HS-27A (cell line): ENCODE data around the gene PLPP7.

Source experiments
- DNase-seq: peaks from one replicate; pipeline ENCODE4 v3.0.0-alpha.2; 2012; ENCODE audit warnings: low read depth, missing footprints

Gene PLPP7

DNA sequence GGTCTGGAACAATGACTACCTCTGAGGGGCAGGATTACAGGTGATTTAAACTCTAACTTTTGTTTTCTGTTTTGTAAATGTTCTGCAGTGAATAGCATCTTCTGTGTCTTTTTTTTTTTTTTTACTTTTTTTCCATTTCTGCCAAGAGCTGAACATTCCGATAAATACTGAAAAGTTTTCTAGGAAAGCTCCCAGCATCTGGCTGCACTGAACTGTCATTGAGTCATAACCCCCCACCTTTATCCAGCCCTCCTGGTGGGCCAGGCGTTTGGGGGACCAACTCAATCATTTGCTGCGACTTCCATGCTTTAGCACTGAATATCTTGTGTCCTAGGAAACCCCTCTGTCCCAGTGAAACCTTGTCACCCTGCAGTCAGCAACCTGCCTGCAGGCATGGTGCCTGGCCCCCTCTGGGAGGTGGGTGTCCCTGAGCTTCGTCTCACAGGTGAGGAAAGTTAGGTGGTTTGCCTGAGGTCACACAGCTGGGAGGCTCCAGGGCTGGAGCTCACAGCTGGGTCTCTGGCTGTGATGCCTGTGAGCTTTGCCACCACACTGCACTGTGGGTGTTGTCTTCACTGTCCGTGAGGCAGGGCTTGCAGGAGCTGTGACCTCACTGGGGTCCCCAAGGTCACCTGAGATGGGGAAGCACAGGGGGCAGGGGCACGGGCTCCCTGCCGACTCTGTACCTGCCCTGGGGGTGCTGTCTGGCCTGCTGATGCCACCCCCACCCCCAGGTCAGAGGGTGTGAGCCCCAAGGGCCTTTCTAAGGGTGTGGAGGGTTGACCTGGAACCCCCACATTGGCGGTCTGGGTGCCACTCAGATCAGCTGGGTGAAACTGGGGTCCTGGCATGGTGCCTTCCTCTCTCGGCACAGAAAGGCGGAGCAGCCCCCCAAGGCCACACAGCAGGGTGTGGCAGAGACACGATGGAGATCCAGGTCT lies 14.1 kb downstream of the PLPP7 start:
- no peak for DNase-seq

DNA sequence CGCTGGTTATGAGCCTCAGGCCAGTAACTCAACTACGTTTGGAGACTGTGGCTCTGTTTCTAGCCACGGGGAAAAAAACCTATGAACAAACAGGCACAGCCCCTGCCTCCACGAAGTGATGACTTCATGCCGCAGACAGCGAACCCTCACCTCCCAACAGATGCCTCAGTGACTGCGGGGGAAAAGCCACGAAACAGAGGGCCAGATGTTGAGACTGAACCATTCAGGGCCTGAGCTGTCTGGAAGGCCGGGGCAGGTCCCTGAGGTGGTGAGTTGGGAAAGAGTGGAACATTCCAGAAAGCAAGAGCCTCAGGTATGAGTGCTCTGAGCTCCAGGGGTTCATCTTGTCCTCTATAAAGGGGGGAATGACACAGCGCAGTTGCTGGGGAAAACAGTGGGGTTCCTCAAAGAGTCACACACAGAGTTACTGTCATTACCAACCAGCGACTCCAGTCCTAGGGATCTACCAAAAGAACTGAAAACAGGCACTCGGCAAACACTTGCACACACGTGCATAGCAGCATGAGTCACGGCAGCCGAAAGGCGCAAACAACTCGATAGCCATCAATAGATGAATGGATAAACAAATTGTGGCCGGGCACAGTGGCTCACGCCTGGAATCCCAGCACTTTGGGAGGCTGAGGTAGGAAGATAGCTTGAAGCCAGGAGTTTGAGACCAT lies 15.3 kb downstream of the PLPP7 start:
- no peak for DNase-seq

DNA sequence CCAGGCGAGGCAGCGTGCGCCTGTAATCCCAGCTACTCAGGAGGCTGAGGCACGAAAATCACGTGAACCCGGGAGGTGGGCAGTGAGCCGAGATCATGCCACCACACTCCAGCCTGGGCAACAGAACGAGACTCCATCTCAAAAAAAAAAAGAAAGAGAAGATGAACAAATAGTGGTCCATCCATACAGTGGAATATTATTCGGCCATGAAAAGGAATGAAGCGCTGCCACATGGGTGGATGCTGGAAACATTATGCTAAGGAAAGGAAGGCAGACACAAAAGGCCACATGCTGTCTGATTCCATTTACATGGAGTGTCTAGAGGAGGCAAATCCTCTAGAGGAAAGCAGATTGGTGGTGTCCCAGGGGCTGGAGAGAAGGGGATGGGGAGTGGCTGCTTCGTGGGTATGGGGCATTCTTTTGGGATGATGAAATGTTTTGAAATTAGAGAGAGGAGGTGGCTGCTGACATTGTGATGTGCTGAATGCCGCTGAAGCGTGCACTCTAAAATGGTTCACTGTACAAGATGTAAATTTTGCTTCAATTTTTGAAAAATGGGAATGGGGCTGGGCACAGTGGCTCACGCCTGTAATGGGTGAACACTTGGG lies 17.0 kb downstream of the PLPP7 start:
- DNase-seq = no peak

DNA sequence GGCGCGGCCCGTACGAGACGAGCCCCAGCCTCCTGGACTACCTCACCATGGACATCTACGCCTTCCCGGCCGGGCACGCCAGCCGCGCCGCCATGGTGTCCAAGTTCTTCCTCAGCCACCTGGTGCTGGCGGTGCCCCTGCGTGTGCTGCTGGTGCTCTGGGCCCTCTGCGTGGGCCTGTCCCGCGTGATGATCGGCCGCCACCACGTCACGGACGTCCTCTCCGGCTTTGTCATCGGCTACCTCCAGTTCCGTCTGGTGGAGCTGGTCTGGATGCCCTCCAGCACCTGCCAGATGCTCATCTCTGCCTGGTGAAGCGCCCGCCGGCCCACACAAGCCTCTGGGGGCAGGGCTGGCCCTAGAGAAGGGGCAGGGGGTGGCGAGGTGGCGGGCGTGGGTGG lies 18.5 kb downstream of the PLPP7 start:
- no peak for DNase-seq

DNA sequence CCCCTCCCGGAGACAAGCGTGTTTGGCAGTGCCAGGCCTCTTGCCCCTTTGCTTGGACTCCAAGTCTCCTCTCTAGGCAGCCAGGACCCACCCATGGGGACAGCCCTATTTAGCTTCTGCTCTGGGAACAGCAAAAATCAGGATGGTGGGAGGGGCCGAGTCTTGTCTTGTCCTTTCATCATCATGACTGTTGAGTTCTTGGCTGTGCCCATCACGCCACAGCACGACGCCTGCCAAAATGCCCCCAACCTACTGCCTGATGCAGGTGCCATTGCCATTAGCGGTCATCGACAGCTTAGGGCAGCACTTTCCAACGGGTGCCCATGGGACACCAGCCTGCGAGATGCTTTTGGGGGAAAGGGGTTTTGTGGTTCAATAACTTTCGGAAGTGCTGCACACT lies 18.9 kb downstream of the PLPP7 start:
- DNase-seq = no peak

DNA sequence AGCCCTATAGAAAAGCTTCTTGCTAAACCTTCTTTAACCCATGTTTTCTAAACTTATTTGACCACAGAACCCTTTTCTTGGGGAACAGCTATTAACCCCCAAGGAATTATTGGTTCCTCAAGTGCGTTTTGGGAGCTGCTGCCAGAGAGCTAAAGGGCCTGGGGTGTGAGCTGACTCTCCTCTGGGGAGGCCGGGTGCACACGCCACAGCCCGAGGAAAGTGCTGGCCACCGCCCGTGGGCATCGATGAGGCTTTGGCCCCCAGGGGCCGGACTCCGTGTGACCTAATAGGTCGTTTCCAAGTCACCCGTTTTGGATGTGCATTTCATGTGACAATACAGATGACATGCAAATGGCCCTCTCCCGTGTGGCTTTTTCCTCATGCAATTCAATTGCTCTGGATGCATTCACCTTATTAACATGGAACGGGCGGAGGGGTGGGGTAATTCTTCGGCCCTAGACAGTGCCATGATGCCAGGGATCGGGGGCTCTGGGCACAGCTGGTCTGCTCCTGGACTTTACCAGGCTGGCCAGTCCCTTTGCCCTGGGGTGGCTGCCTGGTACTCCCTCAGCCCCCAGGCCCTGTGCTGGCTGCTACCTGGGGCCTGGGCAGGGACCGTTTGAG lies 19.5 kb downstream of the PLPP7 start:
- DNase-seq = no peak

DNA sequence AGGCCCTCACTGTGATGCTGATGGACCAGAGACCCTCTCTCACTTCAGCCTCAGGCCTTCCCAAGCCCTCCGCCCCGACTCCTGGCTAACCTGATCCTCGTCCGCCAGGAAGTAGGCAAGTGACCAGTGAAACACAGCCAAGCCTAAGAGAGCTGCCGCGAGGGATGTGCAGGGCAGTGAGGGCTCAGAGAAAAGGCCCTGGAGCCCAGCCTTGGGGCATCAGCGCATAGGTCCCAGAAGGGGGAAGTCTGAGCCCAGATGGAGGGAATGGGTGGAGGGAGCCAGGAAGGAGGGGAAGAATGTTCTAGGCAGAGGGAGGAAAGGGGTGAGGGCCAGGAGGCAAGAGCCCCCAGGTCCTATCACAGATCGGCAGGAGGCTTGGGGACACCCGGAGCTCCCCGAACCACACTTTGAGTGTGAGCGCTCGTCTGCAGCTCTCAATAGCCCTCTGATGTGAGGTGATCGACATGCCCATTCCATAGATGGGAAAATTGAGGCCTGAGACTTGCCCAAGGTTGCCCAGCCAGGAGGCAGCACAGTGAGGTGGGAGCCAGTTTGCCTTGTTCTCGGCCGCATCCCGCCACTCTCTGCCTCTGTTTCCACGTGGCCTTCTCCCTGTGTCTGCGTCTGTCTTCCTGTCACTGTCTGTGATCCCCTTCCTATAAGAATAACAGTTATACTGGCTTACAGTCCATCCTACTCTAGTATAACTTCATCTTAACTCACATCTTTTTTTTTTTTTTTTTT lies 20.2 kb downstream of the PLPP7 start:
- DNase-seq = no peak

DNA sequence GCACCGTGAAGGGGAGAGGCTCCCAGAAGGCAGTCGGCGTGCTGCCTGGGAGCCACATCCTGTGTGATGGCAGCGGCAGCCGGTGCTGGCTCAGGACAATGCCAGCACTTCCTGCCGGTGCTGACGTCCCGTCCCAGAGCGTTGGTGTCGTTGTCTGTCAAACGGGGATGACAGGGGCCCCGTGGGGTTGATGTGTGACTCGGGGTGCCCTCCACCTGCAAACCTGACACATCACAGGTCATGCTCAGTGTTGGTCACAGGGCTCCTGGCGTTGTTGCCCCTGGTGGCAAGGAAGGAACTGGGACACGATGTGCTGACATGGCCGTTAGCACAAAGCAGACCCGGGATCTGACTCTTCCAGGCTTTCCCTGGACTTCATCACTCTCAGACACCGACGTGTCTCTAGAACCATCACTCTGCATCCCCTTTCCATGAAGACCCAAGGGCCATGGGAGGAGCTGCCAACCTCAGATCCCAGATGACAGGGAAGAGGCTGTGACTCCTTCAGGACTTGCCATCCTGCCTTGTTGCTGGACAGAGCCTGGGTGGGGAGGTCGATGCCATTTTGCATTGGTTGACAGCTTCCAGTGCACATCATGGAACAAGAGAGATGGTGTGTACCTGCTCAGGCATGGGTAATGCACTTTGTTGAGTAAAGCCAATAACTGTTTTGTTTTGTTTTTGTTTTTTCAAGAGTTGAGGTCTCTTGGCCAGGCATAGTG lies 21.5 kb downstream of the PLPP7 start:
- no peak for DNase-seq

DNA sequence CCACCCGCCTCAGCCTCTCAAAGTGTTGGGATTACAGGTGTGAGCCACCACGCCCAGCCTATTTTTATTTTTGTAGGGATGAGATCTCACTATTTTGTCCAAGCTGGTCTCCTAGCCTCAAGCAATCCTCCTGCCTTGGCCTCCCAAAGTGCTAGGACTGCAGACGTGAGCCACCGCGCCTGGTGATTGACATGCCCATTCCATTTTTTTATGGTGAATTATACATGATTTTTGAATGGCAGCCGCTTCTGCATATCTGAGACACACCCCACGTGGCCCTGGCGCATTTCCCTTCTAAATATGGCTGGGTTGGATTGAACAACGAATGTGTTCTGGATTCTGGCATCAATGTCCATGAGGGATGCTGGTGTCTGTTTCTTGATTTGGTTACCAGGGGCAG lies 22.7 kb downstream of the PLPP7 start:
- DNase-seq = no peak

DNA sequence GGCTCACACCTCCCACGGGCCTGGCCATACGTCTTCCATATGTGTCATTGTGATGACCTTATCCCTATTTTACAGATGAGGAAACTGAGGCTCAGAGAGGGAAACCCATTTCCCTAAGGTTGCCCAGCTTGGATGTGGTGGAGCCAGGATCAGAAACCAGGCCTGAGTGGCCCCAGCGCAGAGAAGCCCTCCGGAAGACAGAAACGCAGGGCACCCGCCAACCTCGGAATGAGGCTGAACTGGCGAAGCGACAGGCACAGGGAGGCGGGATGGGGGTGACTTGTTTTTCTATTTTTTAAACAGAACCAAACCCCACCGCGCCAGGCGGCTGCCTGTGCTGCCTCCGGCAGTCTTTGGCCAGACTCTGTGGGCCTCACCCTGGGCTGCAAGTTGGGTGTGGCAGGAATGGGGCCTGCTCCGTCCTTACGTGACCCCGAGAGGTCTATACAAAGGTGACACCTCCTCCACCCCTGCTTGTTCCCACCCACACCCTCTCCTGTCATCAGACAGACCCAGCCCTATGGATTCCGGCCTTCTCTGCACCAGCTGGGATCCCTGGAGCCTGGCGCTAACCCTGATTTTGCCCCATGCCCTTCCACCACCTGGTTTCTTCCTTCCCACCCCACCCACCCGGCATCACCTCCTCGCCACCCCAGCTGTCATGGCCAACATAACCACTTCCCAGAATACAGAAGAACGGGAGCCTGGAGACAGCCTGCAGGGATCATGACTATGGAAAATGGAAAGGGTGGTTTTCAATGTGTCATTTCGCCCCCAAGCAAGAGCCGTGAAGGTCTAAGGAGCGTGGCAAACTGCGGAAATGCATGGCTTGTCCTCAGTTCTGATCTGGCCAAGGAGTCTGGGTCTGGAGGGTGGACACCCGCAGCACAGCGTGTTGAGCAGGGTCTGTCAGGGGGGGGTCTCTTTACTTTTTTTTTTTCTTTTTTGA lies 23.6 kb downstream of the PLPP7 start:
- DNase-seq = no peak

DNA sequence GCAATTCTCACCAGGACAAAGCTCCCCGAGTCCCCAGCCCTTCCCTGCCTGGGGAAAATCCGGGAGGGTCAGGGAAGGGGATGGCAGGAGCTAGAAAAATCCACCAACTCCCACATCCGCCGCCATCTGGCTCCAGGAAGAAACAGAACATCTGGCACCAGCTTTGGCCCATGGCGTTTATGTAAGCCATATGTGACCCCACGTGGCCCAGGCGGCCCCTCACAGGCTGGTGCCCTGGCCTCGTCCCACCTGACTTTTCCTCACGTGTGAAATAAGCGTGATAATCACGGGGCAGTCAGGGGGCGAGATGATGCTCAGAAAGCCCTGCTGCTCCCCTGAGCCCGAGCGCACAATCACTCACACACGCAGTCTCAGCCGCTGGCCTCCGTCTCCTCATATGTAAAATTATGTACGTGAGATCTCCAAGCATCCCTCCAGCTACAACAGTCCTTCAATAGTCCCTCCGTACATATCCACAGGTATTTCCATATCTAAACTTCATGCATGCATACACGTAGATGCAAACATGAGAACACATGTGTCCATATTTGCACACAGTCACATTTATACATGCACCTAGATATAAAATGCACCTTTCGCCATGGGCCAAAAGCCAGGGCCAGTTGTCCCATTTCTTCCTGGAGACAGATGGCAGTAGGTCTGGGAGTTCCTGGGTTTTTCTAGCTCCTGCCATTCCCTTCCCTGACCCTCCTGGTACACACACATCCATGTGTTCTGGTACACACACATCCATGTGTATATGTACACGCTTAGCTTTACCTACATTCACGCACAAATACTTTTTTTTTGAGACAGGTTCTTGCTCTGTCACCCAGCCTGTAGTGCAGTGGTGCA lies 28.9 kb downstream of the PLPP7 start:
- no peak for DNase-seq

DNA sequence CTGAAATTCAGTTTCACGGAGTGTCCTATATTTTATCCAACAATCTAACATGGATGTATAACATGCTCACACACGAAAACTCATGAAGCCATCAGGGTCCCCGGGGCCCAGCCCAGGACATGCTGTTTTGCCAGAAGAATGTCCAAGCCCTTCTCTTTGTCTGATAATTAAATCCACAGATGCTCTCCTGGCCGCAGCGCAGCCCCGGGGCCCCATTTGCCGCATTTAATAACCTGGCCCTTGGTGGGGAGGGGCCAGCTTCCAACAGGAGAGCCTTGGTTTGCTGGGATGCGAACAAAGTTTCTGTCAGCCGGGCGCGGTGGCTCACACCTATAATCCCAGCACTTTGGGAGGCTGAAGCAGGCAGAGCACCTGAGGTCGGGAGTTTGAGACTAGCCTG lies 30.0 kb downstream of the PLPP7 start:
- no peak for DNase-seq

DNA sequence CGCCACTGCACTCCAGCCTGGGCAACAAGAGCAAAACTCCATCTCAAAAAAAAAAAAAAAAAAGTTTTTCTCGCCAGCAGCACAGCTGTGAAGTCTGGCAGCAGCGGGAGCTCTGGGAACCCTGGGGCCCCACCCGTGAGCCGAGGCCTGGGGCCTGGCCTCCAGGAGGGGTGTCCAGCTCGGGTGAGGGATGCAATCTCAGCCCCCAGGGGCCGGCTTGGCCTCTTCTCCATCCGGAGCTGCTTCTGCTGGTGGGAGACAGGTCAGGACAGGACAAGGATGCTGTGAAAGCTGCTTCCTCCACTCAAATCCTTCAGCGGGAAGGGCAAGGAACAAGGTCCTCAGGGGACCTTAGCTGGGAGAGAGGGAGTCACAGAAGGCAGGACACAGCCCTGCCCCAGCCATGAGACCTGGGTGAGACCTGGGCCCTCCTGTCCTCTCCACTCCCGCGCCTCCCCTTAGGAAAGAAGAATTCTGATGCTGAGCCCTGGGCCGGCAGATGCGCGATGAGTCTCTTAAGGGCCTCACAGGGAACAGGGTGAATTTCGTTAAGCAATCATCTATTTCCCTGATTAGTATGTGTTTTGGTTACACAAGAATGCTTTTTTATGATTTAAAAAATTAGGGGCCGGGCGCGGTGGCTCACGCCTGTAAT lies 30.6 kb downstream of the PLPP7 start:
- no peak for DNase-seq

DNA sequence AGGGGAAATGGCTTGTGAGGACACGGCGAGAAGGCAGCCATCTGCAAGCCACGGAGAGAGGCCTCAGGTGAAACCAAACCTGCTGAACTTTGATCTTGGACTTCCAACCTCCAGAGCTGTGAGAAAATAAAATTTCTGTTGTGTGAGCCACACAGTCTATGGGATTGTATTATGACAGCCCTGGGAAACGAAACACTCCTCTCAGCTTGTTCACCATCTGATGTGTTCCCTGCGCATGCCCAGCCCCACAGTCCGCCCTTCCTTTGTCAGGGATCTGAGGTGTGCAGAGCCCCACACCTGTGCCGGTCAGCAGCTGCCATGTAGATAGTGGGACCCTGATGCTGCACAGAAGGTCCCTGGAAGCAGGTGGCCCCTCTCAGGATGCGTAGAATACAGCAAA lies 34.1 kb downstream of the PLPP7 start:
- no peak for DNase-seq

DNA sequence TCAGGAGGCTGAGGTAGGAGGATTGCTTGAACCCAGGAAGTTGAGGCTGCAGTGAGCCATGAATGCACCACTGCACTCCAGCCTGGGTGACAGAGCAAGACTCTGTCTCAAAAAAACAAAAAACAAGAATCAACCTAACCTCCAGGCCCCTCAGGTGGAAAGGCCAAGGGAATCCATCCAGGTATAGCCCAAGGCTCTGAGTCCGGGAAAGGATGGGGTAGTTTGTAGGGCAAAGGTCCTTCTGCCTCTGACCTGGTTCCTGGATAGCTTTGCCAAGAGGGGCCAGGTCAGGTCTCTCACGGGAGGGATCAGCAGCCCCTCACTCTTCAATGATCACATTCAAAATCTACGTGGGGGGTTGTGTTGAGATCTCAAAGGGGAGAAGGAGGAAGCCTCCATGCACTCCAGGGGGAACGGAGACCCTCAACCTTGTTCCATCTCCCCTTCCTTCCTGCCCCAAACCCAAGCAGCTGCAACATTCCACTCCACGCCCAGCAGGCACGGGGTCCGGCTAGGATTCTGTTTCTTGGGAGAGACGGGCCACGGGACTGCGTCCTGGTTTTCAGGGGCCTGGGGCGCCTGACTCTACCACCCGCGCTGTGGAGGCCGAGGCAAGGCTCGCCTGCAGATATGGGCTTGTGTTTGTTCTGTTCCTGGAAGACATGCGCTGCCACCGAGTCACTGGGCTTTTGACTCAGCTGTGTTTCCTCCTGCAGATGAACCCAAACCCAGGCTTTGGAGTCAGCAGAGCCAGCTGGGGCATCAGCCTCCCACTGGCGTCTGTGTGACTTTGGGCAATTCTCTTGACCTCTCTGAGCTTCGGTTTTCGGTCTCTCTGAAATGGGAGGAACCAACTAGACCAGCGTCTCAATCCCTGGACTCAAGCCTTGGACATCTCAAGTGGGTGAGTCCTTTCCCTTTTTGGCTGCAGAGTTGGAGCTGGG lies 35.5 kb downstream of the PLPP7 start:
- no peak for DNase-seq

DNA sequence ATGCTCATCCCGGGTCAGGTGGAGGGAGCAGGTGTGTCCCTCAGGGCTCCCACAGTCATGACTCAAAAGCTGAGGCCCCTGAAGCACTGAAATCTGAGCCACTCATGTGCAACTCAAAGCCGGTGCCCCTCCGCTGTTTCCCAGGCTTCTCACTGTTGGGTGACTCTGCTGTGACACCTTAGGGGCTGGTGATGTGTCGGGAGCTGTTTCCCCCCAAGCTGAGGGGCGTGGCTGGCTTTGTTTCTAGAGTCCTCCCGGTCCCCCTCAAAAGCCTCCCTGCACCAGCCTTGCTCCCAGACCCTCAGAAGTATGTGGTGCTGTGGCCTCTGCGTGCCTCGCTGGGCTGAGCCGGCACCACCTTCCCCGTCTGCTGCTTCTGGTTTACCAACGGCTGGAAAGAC lies 39.7 kb downstream of the PLPP7 start:
- DNase-seq = no peak

DNA sequence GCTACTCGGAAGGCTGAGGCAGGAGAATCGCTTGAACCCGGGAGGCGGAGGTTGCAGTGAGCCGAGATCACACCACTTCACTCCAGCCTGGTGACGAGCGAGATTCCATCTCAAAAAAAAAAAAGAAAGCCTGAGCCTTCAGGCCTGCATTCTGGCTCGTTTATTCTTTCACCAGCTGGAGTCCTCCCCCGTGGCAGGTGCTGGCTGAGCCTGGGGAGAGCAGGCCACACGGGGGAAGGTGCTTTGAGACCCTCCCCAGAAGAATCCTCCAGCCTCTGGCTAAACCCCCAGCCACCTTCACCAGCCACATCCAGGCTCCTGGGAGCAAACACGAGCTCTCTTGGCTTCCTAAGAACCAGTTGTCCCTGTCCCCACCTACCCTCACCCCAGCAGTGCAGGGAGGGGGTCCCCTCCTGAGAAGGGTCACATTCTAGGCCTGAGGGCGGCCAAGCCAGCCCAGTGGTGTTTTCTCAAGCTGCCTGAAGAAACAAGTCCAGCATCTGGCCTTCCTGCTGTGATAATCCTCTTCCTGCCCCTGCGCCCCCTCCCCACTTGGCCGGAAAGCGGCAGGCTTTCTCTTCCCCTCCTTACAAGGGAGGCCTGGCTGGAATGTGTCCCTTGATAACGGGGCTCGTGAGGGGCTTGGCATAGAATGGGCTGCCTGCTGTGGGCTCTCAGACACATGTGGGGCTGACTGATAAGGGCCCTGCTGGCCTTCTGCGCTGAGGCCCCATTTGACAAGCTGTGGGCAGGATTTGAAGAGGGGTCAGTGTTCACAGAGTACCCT lies 41.5 kb downstream of the PLPP7 start:
- DNase-seq = no peak
